Dedifferentiated amniotic fluid mesenchymal stem cell (primary cell): Measurements from ENCODE around the gene WDR33.

Experiments
- DNase-seq: peaks from one replicate; pipeline ENCODE4 v3.0.0-alpha.2; 2016; ENCODE audit errors: extremely low spot score

Gene WDR33

DNA sequence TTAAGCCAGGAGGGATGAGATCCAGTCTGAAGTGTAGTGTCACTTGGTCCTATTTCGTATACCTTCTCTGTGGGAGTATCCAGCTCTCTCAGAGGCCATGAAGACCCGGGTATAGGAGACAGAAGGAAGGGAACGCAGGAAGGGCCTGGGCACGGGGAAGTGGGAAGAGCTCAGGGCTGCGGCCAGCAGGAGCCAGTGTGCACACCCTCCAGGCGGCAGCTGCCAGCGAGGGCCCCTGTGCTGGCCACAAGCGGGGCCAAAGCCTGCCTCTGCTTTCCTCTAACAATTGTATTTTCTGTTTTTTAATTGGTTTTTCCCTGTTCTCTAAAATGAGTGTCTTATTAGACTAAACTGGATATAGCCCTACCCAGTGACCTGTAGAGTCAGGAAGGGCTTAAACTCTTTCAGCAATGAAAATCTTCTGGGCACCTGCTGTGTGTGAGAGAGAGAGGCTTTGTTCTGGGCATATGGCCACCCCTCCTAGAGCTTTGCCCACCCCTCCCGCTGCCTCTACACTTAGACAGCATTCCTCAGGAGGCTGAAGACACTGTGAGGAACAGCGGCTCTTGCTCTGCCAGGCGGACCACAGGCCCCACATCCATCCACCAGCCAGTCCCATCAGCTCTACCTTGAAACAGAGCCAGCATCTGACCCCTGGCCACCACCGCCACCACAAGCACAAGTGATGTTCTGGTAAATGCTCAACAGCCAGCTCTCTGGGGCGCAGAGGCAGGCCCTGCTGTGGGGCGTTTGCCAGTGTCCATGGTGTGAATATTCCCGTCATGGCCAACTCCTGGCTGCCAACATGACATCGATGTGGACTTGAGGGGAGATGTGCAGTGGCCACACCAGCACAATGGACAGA, 155.5 kb downstream of the WDR33 start:
- no peak for DNase-seq

DNA sequence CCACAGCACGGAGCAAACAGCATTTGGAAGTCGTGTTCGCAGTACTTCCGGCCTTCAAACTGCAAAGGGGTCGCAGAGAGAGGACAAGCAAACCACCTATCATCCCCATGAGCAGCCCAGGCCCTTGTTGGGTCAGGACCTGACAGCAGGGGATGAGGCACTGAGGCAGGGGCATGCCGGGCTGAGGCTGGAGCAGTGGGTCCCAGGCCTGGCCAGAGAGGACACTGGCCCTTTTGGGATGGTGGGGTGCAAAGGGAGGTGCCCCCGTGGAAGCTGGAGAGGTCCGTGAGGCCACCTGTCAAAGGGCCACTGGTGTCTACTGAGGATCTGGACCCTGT, 156.2 kb downstream of the WDR33 start:
- DNase-seq: no peak

DNA sequence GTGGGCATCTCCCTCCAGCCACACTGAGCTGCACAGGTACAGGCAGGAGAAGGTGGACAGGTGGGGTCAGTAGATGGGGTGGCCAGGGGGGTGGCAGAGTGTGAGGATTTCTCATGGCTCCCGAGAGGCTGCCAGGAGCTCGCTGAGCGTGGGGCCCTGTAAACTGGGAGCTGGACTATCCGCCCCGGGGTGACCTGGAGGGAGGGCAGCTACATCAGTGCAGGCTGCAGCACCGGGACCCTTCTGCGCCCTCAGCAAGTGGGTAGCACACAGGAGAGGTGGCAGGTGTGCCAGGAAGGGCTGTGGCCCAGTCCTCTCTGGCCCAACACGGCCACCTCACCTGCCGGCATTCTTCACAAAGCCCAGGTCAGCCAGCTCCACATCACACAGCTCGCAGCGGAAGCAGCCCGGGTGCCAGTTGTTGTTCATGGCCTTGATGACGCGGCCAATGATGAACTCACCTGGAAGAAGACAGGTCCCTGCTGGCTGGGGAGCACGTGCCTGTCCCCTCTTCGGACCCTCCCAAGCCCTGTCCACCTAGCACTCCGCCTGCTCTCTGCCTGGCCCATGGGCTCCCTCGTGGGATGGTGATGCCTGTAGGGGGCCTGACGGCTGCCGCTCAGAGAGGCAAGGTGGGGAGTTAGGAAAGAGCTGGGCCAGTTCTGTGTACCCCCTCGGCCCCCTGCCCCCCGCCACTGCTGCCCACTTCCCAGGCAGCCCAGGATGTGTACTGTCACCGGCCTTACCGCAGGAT, 156.7 kb downstream of the WDR33 start:
- DNase-seq: no peak

DNA sequence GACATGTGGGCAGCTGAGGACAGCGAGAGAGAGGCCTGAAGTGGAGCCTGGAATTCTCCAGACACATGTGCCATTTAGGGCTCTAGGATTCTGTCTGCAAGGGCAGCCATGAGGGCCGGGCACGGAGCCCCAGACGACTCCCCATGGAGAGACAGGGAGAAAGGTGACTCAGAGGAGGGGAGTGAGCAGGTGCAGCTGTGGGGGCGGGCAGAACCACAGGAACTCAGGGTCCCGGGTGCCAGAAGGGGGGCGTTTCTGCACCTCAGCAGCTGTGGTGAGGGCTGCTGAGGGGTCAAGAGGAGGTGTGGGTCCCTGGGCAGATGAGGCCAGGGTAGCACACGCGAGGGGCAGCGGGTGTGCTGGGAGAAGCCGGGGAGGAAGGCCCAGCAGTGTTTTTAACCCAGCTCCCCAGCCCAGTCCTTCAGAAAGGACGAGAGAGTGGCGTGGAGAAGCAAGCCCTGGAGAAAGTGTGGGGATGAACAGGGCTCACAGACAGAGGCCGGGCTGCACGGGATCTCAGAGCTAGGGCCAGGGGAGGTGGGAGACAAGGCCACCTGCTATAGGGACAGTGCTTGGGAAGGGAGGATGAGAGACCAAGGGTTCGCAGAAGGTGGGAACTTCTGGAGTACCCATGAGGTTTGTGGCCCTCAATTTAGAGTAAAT, 157.4 kb downstream of the WDR33 start:
- no peak for DNase-seq

DNA sequence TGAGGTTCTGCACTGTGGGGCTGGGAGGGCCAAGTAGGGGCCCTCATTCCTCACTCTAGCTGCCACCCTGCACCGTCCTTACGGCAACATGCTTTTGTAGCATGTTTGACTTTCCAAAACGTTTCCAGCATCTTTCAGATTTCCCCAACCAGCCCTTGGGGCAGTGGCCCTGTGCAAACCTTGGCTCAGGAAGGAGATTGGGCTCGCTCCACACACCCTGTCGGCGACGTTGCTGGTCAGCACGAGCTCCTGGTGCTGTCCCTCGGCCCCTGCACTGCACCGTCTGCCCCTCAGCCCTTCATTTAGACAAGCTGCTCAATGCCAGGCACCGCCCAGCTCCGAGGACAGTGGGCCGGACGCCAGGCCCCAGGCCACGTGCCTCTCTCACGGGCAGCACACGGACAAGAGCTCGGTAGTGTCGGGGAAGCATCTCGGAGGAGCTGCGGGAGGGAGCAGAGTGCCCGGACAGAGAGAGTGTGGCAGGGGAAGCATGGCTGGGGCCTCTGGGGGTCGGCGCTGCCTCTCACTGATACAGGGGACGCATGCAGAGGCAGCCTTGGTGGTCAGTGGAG, 158.1 kb downstream of the WDR33 start:
- DNase-seq: no peak

DNA sequence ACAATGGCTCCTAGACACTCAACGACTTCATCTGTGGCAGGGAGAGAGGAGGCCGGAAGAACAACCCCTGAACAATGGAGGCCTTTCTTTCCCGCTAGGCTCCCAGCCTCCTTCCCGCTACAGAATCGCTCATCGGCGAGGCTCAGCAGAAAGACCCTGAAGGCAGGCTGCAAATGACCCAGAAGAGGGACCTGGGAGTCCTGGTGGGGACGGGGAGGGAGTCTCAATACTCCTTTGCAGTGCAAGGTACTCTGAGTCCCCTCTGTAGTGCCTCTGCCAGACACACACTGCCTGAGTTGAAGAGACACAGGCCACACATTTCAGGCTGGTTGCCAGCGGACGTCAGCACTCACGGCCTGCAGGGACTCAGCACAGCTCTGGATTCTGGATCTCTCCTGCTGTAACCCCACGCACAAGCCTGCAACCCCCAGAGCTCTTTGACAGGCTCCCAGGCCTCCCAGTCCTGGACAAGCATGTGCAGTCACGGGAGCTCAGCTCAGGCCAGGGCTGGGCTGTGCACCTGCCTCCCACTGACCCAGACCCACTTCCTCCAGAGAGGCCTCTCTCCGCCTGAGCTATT, 158.9 kb downstream of the WDR33 start:
- no peak for DNase-seq

DNA sequence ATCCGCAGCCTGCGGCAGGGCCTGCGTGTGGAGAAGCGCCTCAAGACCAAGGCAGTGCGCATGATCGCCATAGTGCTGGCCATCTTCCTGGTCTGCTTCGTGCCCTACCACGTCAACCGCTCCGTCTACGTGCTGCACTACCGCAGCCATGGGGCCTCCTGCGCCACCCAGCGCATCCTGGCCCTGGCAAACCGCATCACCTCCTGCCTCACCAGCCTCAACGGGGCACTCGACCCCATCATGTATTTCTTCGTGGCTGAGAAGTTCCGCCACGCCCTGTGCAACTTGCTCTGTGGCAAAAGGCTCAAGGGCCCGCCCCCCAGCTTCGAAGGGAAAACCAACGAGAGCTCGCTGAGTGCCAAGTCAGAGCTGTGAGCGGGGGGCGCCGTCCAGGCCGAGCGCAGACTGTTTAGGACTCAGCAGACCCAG, 159.6 kb downstream of the WDR33 start:
- DNase-seq: no peak
